H1 (cell line): ENCODE data around the gene SLAIN2. TPM values are rescaled to one million over a fixed set of nuclear protein-coding genes. Genes with fewer than 3 reads are reported as not detected.

Source experiments
- CTCF ChIA-PET: fragments of 300-600 bp; sonication (Branson Sonifier 250); formaldehyde crosslinking; loops from one replicate; lab custom pipeline; 2021; ENCODE audit not compliant: partially characterized antibody; lab: Charles Lee
- POLR2A ChIA-PET: fragments of 300-600 bp; sonication (Branson Sonifier 250); formaldehyde crosslinking; loops from one replicate; lab custom pipeline; 2021; ENCODE audit warnings: inconsistent platforms; ENCODE audit not compliant: partially characterized antibody; lab: Charles Lee
- DNase-seq, 2 experiments: peaks; one replicate each; pipeline versions ENCODE4 v3.0.0 to v3.0.0-alpha.2; 2010 to 2022; ENCODE audit warnings: low spot score in 2 of 2, low read depth in 1 of 2, mixed read lengths in 1 of 2
- FAIRE-seq: peaks from 2 replicates; lab custom pipeline; 2011; peaks lifted over from hg19 to GRCh38; lab: Jason Lieb, UNC
- H2AFZ ChIP-seq: 2 replicates; pipeline ENCODE4 v1.8.1; 2012; ENCODE audit warnings: low read length, inconsistent platforms
- H2AK5ac ChIP-seq: 2 replicates; pipeline ENCODE4 v1.6.1; 2013; ENCODE audit warnings: low read depth, low read length
- H2BK120ac ChIP-seq: replicated peaks from 2 replicates; pipeline ENCODE3; 2013; ENCODE audit warnings: low read depth, low read length, inconsistent platforms
- H2BK12ac ChIP-seq: 2 replicates; pipeline ENCODE4 v1.6.1; 2013; ENCODE audit warnings: low read depth, low read length
- H2BK15ac ChIP-seq: 2 replicates; pipeline ENCODE4 v1.6.1; 2013; ENCODE audit warnings: low read length
- H2BK20ac ChIP-seq: 2 replicates; pipeline ENCODE4 v1.6.1; 2013; ENCODE audit warnings: low read length
- H2BK5ac ChIP-seq: 2 replicates; pipeline ENCODE4 v1.6.1; 2013; ENCODE audit warnings: low read depth, low read length
- H3K14ac ChIP-seq: 2 replicates; pipeline ENCODE4 v1.6.1; 2013; ENCODE audit warnings: inconsistent platforms; ENCODE audit not compliant: insufficient read length
- H3K18ac ChIP-seq: 2 replicates; pipeline ENCODE4 v1.6.1; 2013; ENCODE audit warnings: low read length; ENCODE audit errors: extremely low read depth
- H3K23ac ChIP-seq: 2 replicates; pipeline ENCODE4 v1.6.1; 2013; ENCODE audit warnings: inconsistent platforms; ENCODE audit not compliant: insufficient read length
- H3K23me2 ChIP-seq: 2 replicates; pipeline ENCODE4 v1.6.1; 2013; ENCODE audit warnings: low read depth, low read length
- H3K27ac ChIP-seq: 2 replicates; pipeline ENCODE4 v1.6.1; 2011; ENCODE audit warnings: low read depth, low read length, inconsistent platforms
- H3K27me3 ChIP-seq, 4 experiments: replicated peaks in 1 of 4; 1 replicate in 1 of 4; 2 replicates in 3 of 4; pipeline versions ENCODE4 v1.6.1 to v1.8.1; 2011 to 2013; ENCODE audit warnings: low read length in 3 of 4, mild to moderate bottlenecking in 3 of 4, inconsistent platforms in 2 of 4, mixed read lengths in 2 of 4, moderate library complexity in 1 of 4; ENCODE audit not compliant: control insufficient read depth in 3 of 4, insufficient read depth in 3 of 4; ENCODE audit errors: extremely low read depth in 1 of 4
- H3K36me3 ChIP-seq, 4 experiments: 2 replicates each; pipeline versions ENCODE4 v1.6.1 to v1.8.1; 2011 to 2013; ENCODE audit warnings: mild to moderate bottlenecking in 4 of 4, low read length in 3 of 4, moderate library complexity in 2 of 4, control low read depth in 1 of 4, inconsistent platforms in 1 of 4; ENCODE audit not compliant: insufficient read depth in 4 of 4, control insufficient read depth in 2 of 4
- H3K4ac ChIP-seq: replicated peaks from 2 replicates; pipeline ENCODE3; 2013; ENCODE audit warnings: low read length, low read depth, mixed read lengths, inconsistent platforms; ENCODE audit not compliant: insufficient read length
- H3K4me1 ChIP-seq, 4 experiments: replicated peaks in 1 of 4; 1 replicate in 1 of 4; 2 replicates in 3 of 4; pipeline versions ENCODE4 v1.6.1 to v1.8.1; 2011 to 2013; ENCODE audit warnings: low read length in 3 of 4, inconsistent platforms in 2 of 4, mixed read lengths in 1 of 4; ENCODE audit not compliant: insufficient read depth in 4 of 4, control insufficient read depth in 3 of 4
- H3K4me2 ChIP-seq, 2 experiments: 2 replicates each; pipeline versions ENCODE4 v1.6.1 to v1.8.1; 2011 to 2013; ENCODE audit warnings: low read depth in 2 of 2, low read length in 2 of 2, control low read depth in 1 of 2, inconsistent platforms in 1 of 2, mild to moderate bottlenecking in 1 of 2; ENCODE audit not compliant: insufficient read depth in 1 of 2
- H3K4me3 ChIP-seq, 4 experiments: fragments of 200-600, 300-600 bp in 1 of 4; sonication (generic), shearing (Covaris generic), sonication (Bioruptor Twin) in 1 of 4; 2 replicates each; pipeline versions ENCODE4 v1.5.1 to v1.8.1; 2011 to 2016; ENCODE audit warnings: low read length in 4 of 4, low read depth in 3 of 4, control low read depth in 2 of 4, inconsistent platforms in 2 of 4, mild to moderate bottlenecking in 2 of 4, mixed read lengths in 1 of 4, moderate library complexity in 1 of 4; ENCODE audit not compliant: insufficient read depth in 2 of 4; ENCODE audit errors: extremely low read depth in 1 of 4
- H3K56ac ChIP-seq: replicated peaks from 2 replicates; pipeline ENCODE3; 2013; ENCODE audit warnings: low read depth, mild to moderate bottlenecking, mixed read lengths, low read length, inconsistent platforms; ENCODE audit not compliant: insufficient read length
- H3K79me1 ChIP-seq: 2 replicates; pipeline ENCODE4 v1.6.1; 2013; ENCODE audit warnings: low read depth, low read length, control low read depth
- H3K79me2 ChIP-seq, 2 experiments: 2 replicates each; pipeline versions ENCODE4 v1.6.1 to v1.8.1; 2012 to 2013; ENCODE audit warnings: low read length in 2 of 2, mild to moderate bottlenecking in 2 of 2, inconsistent platforms in 1 of 2; ENCODE audit not compliant: insufficient read depth in 2 of 2, control insufficient read depth in 1 of 2
- H3K9ac ChIP-seq, 4 experiments: replicated peaks in 1 of 4; 1 replicate in 1 of 4; 2 replicates in 3 of 4; pipeline versions ENCODE4 v1.6.1 to v1.8.1; 2011 to 2013; ENCODE audit warnings: low read depth in 3 of 4, low read length in 3 of 4, control low read depth in 2 of 4, mild to moderate bottlenecking in 2 of 4, moderate library complexity in 2 of 4, inconsistent platforms in 1 of 4; ENCODE audit errors: extremely low read depth in 1 of 4
- H3K9me3 ChIP-seq, 2 experiments: 2 replicates each; pipeline versions ENCODE4 v1.6.1 to v1.8.1; 2012 to 2013; ENCODE audit warnings: mild to moderate bottlenecking in 2 of 2, moderate library complexity in 2 of 2, control low read depth in 1 of 2, inconsistent platforms in 1 of 2, low read depth in 1 of 2, low read length in 1 of 2, mixed read lengths in 1 of 2; ENCODE audit not compliant: insufficient read depth in 2 of 2
- H4K20me1 ChIP-seq, 2 experiments: replicated peaks in 1 of 2; 2 replicates each; pipeline versions ENCODE3 to v1.8.1; 2011 to 2013; ENCODE audit warnings: inconsistent platforms in 2 of 2, low read length in 2 of 2, mild to moderate bottlenecking in 1 of 2; ENCODE audit not compliant: insufficient read depth in 2 of 2, control insufficient read depth in 1 of 2
- H4K5ac ChIP-seq: 2 replicates; pipeline ENCODE4 v1.6.1; 2013; ENCODE audit warnings: low read length, low read depth, mixed read lengths, inconsistent platforms; ENCODE audit not compliant: insufficient read length
- H4K8ac ChIP-seq: 2 replicates; pipeline ENCODE4 v1.8.0; 2013; ENCODE audit warnings: mild to moderate bottlenecking, moderate library complexity, low read length, inconsistent platforms; ENCODE audit not compliant: insufficient read depth; ENCODE audit errors: extremely low read depth
- H4K91ac ChIP-seq: replicated peaks from 2 replicates; pipeline ENCODE3; 2013; ENCODE audit warnings: low read length, mixed read lengths, inconsistent platforms; ENCODE audit not compliant: insufficient read length
- CEBPB ChIP-seq: IDR thresholded peaks from 2 replicates; pipeline ENCODE4 v1.6.1; 2012; ENCODE audit warnings: low read depth, low read length
- KDM4A ChIP-seq: IDR thresholded peaks from one replicate; pipeline ENCODE4 v1.7.1; 2012; ENCODE audit warnings: low read depth, mild to moderate bottlenecking, moderate library complexity, low read length, inconsistent platforms; ENCODE audit not compliant: severe bottlenecking
- SP1 ChIP-seq: IDR thresholded peaks from 2 replicates; pipeline ENCODE4 v1.6.1; 2011; ENCODE audit warnings: low read depth, low read length
- SUZ12 ChIP-seq: fragments of 200-600 bp; sonication (generic); IDR thresholded peaks from 2 replicates; pipeline ENCODE4 v1.6.1; 2012; ENCODE audit warnings: mild to moderate bottlenecking, inconsistent platforms, low read length, moderate library complexity, mixed read lengths
- TAF1 ChIP-seq: IDR thresholded peaks from 2 replicates; pipeline ENCODE4 v1.6.1; 2011; ENCODE audit warnings: mild to moderate bottlenecking, low read depth, low read length
- TAF7 ChIP-seq: optimal IDR thresholded peaks from 2 replicates; pipeline ENCODE3; 2011; ENCODE audit warnings: low read depth, mild to moderate bottlenecking, inconsistent platforms, low read length, moderate library complexity, borderline replicate concordance
- USF2 ChIP-seq: IDR thresholded peaks from 2 replicates; pipeline ENCODE4 v1.6.1; 2011; ENCODE audit warnings: low read length, improper control_type of control experiment
- WGBS, 2 experiments: shearing (Covaris generic) in 1 of 2; methylation state at CpG; one replicate each; pipeline versions ENCODE4 v1.1.6 to v1.1.7; 2013 to 2015; ENCODE audit warnings: low lambda C conversion rate in 2 of 2, mixed read lengths in 2 of 2, inconsistent platforms in 1 of 2, low coverage in 1 of 2, missing lambda C conversion rate in 1 of 2; ENCODE audit not compliant: insufficient replicate concordance in 2 of 2, insufficient coverage in 1 of 2, insufficient read length in 1 of 2; ENCODE audit errors: extremely low coverage in 1 of 2, missing lambda C conversion rate in 1 of 2; 5-methylcytosine and 5-hydroxymethylcytosine counted together
- polyA plus RNA-seq, 7 experiments: library from polyadenylated mRNA; depleted of rRNA in 3 of 7; stranded (reverse) in 5 of 7; unstranded in 2 of 7; fragments of >200 nt in 5 of 7; fragments of 200-250 nt in 2 of 7; gene quantifications; 1 replicate in 5 of 7; 2 replicates in 1 of 7; 4 replicates in 1 of 7; pipeline versions ENCODE4 v1.2.1 to v1.2.3, GENCODE V29; 2011 to 2013; ENCODE audit warnings: missing spikeins in 2 of 7, mixed read lengths in 2 of 7
- total RNA-seq: library from RNA; stranded (reverse); fragmentation: NEBNext Ultra II Directional; extraction: Animal tissue kit (Norgen Biotek cat#: 25700); gene quantifications from 2 replicates; pipeline ENCODE4 v1.2.1, GENCODE V29; 2021

Gene SLAIN2
- total and polyA plus RNA-seq, 2 of the 8 experiments (the other 6 are each of a cell fraction or from before 2014, with no cell fraction given) = 8.2 to 40.0 TPM

- Histone ChIP-seq H4K91ac (no peak overlapping the region), H2BK5ac (no peak overlapping the region), H3K79me2 (peaks cover 0 to 52% of the 10 kb centered on the region in 2 experiments; a peak in 2 of 4 replicates), H2AK5ac (no peak overlapping the region), H3K4me3 (no peak overlapping the region; a peak in 1 of 8 replicates), H3K18ac (no peak overlapping the region), H4K20me1 (peaks cover 0 to 1% of the 10 kb centered on the region in 2 experiments), H2BK12ac (no peak overlapping the region), H3K4me1 (peaks cover 0 to 14% (median 2%) of the 10 kb centered on the region in 4 experiments; a peak in 2 of 7 replicates), H3K79me1 (no peaks in the 10 kb centered on the region), H3K36me3 (no peaks in the 10 kb centered on the region), H3K56ac (no peak overlapping the region), H2BK15ac (no peak overlapping the region), H4K8ac (no peak overlapping the region), H3K4me2 (no peak overlapping the region), H3K4ac (no peak overlapping the region), H3K27me3 (no peaks in the 10 kb centered on the region), H3K23ac (no peak overlapping the region), H2BK120ac (no peak overlapping the region), H3K27ac (no peak overlapping the region), H3K9me3 (no peaks in the 10 kb centered on the region), H2BK20ac (no peak overlapping the region), H4K5ac (no peak overlapping the region), H3K9ac (no peak overlapping the region), H2AFZ (no peak overlapping the region), H3K14ac (no peak overlapping the region), H3K23me2 (no peaks in the 10 kb centered on the region)
- ChIA-PET POLR2A (no interaction called here), CTCF (no interaction called here)
- no peak for FAIRE-seq
- 58% methylated on average over 3 of the region's 3 CpGs; no CpG with 5 or more reads in 1 of the 2 experiments for WGBS, 2 experiments
- DNase-seq = no peak
- TF ChIP-seq TAF1 (no peak), CEBPB (no peak), SP1 (no peak), KDM4A (no peak), TAF7 (no peak), SUZ12 (no peak), USF2 (no peak)
Measured at GRCh38 chr4:48366611-48367010, 25.3 kb downstream of the SLAIN2 start.
